ENCODE data around the gene MX1.

GRCh38 chr21:41483973-41484372, 57.9 kb downstream of the MX1 start:
- no peak for TF ChIP-seq ZFP3 (CRISPR knock-in tag; IDR thresholded peaks at IDR 0.05)
- TF ChIP-seq GLIS3 (CRISPR knock-in tag; IDR thresholded peaks at IDR 0.05) = no peak
- no peak for TF ChIP-seq TSHZ2 (CRISPR knock-in tag; IDR thresholded peaks at IDR 0.05)
- TF ChIP-seq CREB5 (CRISPR knock-in tag; IDR thresholded peaks at IDR 0.05; ENCODE audit: low read depth) = no peak
- no peak for TF ChIP-seq ZNF8 (CRISPR knock-in tag; IDR thresholded peaks at IDR 0.05)
- TF ChIP-seq CSDC2 (CRISPR knock-in tag; IDR thresholded peaks at IDR 0.05) = no peak
- no peak for TF ChIP-seq BACH2 (CRISPR knock-in tag; IDR thresholded peaks at IDR 0.05; ENCODE audit: borderline replicate concordance)
- no peak for TF ChIP-seq ARNTL (CRISPR knock-in tag; IDR thresholded peaks at IDR 0.05; ENCODE audit: borderline replicate concordance, low read depth)
- TF ChIP-seq ZFP30 (CRISPR knock-in tag; IDR thresholded peaks at IDR 0.05) = no peak
- TF ChIP-seq CSRNP3 (CRISPR knock-in tag; IDR thresholded peaks at IDR 0.05) = no peak

All from SK-N-SH treated with all-trans-retinoic acid at 6 μM for 48 hours (cell line).